ENCODE data around the gene ERICH4.
"Not testable (repeated sequence)": the region's sequence is repeated elsewhere in the genome, so short reads cannot be mapped to it uniquely, and the experiment has no call there.

Gene ERICH4

DNA sequence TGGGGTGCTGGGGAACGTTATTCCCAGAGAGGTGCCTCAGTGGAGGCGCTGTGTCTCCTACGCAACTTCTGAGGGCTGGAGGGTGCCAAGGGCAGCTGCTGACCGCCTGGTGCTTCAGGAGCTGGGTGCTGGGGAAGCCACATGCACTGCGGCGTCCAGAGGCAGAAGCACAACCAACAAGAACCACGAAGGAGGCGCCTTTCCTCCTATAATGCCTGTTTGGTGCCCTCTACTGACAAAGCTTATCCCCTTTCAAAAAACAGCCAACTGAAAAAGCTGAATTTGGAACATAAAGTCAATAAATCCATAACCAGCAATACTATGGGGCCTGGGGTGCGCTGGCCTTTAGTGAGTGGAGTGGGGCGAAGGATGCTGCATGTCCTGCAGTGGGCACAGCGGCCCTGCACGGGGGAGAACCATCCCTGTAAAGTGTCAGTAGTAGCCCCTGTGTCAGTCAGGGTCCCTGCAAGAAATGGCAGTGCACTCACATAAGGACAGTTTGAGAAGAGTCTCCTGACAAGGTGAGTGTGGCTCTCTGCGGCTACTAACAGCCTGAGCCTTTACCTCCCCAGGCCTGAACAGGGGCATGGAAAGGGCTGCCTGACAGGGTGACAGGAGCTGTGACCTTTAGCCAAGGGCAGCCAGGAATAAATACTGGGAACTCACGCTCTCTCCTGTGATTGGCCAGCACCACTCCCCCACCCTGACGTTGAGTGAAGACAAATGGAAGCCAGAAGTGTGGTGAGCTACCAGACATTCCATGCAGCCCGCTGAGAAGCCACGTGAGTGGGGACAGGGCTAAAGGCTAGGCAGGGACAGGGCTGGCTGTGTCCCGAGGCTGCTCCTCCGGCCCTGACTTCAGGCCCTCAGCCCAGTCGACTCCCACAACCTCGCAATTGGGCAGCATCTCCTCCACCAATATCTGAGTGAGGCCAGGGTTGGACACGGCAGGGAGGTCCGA, 11.2 kb upstream of the ERICH4 start:
- DNase-seq, result peak; percentile 72
- in situ Hi-C loops (cut with MboI; ENCODE audit: low pct_unique_long_range_greater_than_20kb, low sequenced_read_pairs), result no loop called here

GRCh38 chr19:41433171-41433570, 9.8 kb upstream of the ERICH4 start:
- in situ Hi-C loops (cut with MboI; ENCODE audit: low pct_unique_long_range_greater_than_20kb, low sequenced_read_pairs), result no loop called here
- DNase-seq, result no peak

DNA sequence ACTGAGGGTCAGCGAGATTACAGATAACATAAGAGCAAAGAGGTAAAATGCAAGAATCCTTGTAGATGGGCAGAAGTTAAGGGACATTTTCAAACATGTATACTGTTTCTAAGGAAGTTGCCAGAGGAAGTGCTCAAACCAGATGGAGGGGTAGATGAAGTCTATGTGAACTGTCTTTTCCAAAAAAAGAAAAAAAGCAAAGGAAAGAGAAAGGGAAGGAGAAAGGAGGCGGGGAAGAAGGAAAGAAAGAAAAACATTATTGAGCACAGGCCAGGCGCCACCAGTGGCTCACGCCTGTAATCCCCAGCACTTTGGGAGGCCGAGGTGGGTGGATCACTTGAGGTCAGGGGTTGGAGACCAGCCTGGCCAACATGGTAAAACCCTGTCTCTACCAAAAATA, 8.5 kb upstream of the ERICH4 start:
- DNase-seq, result peak; percentile 50
- in situ Hi-C loops (cut with MboI; ENCODE audit: low pct_unique_long_range_greater_than_20kb, low sequenced_read_pairs), result no loop called here

- in situ Hi-C loops (cut with MboI; ENCODE audit: low pct_unique_long_range_greater_than_20kb, low sequenced_read_pairs); DNase-seq: not testable (repeated sequence)
Observed at GRCh38 chr19:41435376-41435775, 7.6 kb upstream of the ERICH4 start.

DNA sequence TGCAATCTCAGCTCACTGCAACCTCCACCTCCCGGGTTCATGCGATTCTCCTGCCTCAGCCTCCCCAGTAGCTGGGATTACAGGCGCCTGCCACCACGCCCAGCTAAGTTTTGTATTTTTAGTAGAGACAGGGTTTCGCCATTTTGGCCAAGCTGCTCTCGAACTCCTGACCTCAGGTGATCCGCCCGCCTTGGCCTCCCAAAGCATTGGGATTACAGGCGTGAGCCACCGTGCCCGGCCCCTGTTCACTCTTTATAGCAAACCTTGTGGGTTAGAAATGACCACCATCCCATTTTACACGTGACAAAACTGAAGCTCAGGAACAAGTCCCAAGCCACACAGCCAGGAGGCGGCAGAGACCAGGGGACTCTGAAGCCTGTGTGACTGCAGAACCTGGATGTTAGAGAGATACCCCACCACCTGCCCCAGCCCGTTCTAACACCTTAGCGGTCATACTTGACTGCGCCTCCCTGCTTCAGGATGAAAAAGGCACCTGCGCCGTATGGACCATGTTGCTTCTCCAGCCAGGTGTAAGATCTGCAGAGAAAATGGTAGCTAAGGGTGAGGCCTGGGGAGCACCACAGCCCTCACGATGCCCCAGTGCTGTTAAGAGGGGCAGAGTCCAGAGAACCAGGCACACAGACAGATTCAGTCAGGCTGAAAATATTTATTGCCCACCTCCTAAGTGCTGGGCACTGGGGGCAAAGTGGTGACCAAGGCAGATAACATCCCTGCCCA, 6.9 kb upstream of the ERICH4 start:
- in situ Hi-C loops (cut with MboI; ENCODE audit: low pct_unique_long_range_greater_than_20kb, low sequenced_read_pairs), result no loop called here
- DNase-seq, result no peak

GRCh38 chr19:41436674-41436951, 6.3 kb upstream of the ERICH4 start:
- no peak for DNase-seq
- in situ Hi-C loops (cut with MboI; ENCODE audit: low pct_unique_long_range_greater_than_20kb, low sequenced_read_pairs), result no loop called here

GRCh38 chr19:41437944-41438574, 4.9 kb upstream of the ERICH4 start:
- in situ Hi-C loops (cut with MboI; ENCODE audit: low pct_unique_long_range_greater_than_20kb, low sequenced_read_pairs), result no loop called here

GRCh38 chr19:41439441-41440222, 3.3 kb upstream of the ERICH4 start, which contains the start of gene DMAC2:
Gene DMAC2 (minus strand): TSS chr19:41439912. CDS start chr19:41439899, 13 bp downstream.
- in situ Hi-C loops (cut with MboI; ENCODE audit: low pct_unique_long_range_greater_than_20kb, low sequenced_read_pairs), result loop anchor here (10.0 kb wide), 1 partner anchor 135 kb away; the partner anchor contains the start of gene CEACAM21
- peak; percentile 97 for DNase-seq

More at GRCh38 chr19:41437944-41438574, 4.9 kb upstream of the ERICH4 start:
- no peak for DNase-seq

DNA sequence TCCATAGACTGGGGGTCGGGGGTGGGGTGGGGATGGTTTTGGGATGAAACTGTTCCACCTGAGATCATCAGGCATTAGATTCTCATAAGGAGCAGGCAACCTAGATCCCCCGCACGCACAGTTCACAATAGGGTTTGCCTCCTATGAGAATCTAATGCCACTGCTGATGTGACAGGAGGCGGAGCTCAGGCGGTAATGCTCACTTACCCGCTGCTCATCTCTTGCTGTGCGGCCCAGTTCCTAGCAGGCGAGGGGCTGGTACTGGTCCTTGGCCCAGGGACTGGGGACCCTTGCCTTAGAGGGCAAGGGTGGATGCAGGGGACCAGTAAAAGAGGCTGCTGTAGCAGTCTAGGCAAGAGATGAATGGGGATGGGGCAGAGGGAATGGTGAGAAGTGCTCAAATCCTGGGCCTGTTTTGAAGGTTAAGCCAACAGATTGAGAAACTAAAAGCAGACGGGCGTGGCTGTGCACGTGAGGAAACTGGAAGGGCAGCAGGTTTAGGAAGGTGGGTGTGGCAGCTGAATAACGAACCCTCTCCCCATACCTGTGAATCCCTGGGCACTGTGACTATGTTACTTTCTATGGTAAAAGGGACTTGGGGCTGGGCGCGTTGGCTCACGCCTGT, 1.5 kb upstream of the ERICH4 start:
- DNase-seq, result no peak
- in situ Hi-C loops (cut with MboI; ENCODE audit: low pct_unique_long_range_greater_than_20kb, low sequenced_read_pairs), result loop anchor here (10.0 kb wide), 1 partner anchor 133 kb away; the partner anchor contains the start of gene CEACAM21

DNA sequence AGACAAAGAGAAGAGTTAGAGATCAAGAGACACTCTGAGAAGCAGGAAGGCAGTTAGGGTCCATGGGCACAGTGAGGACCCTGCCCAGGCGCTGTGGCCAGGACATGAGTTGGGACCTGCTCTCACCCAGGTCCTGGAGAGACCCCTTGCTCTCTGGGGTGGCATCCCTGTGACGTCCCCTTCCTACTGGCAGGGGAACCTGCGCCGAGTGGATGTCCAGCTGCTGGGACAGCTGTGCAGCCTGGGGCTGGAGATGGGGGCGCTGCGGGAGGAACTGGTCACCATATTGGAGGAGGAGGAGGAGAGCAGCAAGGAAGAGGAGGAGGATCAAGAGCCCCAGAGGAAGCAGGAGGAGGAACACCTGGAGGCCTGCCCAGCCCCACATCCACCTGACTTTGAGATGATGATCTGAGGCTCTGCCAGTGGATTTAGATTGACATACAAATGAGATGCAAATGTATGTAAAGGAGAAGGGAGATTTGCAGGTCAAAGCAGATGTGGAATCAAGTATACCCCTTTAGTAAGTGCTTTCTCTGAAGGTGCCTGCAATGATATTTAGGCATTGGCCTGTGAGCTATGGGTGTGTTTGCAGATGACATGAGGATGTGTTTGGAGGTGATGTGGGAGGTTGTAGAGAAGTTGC, 978 bp downstream of the ERICH4 start:
- DNase-seq, result no peak
- in situ Hi-C loops (cut with MboI; ENCODE audit: low pct_unique_long_range_greater_than_20kb, low sequenced_read_pairs), result loop anchor here (10.0 kb wide), 1 partner anchor 131 kb away; the partner anchor contains the start of gene CEACAM21

GRCh38 chr19:41445575-41445974, 2.6 kb downstream of the ERICH4 start:
- in situ Hi-C loops (cut with MboI; ENCODE audit: low pct_unique_long_range_greater_than_20kb, low sequenced_read_pairs), result loop anchor here (10.0 kb wide), 1 partner anchor 129 kb away; the partner anchor contains the start of gene CEACAM21
- no peak for DNase-seq

DNA sequence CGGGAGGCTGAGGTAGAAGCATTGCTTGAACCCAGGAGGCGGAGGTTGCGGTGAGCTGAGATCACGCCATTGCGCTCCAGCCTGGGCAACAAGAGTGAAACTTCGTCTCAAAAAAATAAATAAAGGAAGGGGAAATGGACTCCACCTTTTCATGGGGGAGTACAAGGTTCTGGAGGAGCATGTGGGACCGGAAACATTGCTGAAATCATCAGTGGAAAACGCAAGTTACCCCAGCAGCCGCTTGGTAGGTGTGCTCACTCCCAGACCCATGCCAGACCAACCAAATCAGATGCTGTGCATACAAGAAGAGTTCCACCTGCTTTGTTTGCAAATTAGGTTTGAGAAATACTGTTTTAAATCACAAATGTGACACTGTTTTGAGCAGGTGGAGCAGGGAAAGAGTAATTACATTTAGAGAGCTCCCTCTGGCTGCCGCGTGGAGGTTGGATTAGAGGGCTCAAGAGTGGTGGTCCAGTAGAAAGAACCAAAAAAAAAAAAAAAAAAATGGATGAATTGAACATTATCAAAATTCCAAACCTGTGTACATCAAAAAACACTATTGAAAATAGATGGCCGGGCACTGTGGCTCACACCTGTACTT, 4.9 kb downstream of the ERICH4 start:
- in situ Hi-C loops (cut with MboI; ENCODE audit: low pct_unique_long_range_greater_than_20kb, low sequenced_read_pairs), result loop anchor here (10.0 kb wide), 1 partner anchor 127 kb away; the partner anchor contains the start of gene CEACAM21
- DNase-seq, result peak; percentile 31

- peak; percentile 89 for DNase-seq
- in situ Hi-C loops (cut with MboI; ENCODE audit: low pct_unique_long_range_greater_than_20kb, low sequenced_read_pairs), result loop anchor here (10.0 kb wide), 1 partner anchor 126 kb away; the partner anchor contains the start of gene CEACAM21
Observed at GRCh38 chr19:41449079-41449864, 6.3 kb downstream of the ERICH4 start.

DNA sequence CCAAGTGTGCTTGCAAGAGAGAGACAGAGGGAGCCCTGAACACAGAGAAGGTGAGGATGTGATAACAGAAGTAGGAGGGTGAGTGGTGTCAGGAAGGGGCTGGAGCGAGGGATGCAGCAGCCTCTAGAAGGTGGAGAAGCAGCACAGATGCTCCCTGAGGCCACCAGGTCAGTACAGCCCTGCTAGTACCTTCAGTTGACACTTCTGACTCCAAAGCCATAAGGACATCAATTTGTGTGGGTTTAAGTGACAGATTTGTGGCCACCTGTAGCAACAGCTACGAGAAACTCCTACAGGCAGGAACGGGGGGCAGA, 6.9 kb downstream of the ERICH4 start:
- DNase-seq, result no peak
- in situ Hi-C loops (cut with MboI; ENCODE audit: low pct_unique_long_range_greater_than_20kb, low sequenced_read_pairs), result loop anchor here (10.0 kb wide), 1 partner anchor 125 kb away; the partner anchor contains the start of gene CEACAM21

DNA sequence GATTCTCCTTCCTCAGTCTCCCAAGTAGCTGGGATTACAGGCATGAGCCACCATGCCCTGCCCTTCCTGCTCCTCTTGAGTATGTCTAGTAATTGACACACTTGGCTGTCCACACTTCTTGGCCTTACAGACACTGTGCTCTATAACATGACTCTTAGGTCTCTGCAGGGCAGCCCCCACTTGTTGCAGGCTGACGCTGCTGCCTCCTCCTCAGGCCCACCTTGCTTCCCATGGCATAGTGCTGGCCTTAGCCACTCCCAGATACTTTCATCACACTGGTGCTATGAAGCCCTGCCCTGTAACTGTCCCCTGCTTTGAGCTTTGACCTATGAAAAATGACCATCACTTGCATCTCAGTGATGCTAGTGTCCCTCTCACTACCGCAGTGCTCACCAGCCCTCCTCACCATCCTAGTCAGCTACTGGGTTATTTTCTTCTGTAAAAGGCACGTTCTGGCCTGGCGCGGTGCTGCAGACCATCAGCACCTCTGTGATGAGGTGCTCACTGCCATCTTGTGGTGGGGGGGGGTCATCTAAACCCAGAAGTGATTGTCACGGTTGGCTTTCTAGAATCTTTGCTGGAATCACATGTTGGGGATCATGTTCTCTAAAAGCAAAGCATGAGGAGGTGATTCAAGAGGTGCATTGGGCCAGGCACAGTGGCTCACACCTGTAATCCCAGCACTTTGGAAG, 9.8 kb downstream of the ERICH4 start:
- in situ Hi-C loops (cut with MboI; ENCODE audit: low pct_unique_long_range_greater_than_20kb, low sequenced_read_pairs), result no loop called here

GRCh38 chr19:41455936-41456335, 13.0 kb downstream of the ERICH4 start:
- in situ Hi-C loops (cut with MboI; ENCODE audit: low pct_unique_long_range_greater_than_20kb, low sequenced_read_pairs), result no loop called here
- no peak for DNase-seq

More for the DNA sequence above, 9.8 kb downstream of the ERICH4 start:
- no peak for DNase-seq
